ENCODE measurements around the gene HDAC9. TPM values are rescaled to one million over a fixed set of nuclear protein-coding genes. Genes with fewer than 3 reads are reported as not detected.

The HDAC9 gene
- total RNA-seq, 1 donor from 2014 or later: 28.6 TPM

DNA sequence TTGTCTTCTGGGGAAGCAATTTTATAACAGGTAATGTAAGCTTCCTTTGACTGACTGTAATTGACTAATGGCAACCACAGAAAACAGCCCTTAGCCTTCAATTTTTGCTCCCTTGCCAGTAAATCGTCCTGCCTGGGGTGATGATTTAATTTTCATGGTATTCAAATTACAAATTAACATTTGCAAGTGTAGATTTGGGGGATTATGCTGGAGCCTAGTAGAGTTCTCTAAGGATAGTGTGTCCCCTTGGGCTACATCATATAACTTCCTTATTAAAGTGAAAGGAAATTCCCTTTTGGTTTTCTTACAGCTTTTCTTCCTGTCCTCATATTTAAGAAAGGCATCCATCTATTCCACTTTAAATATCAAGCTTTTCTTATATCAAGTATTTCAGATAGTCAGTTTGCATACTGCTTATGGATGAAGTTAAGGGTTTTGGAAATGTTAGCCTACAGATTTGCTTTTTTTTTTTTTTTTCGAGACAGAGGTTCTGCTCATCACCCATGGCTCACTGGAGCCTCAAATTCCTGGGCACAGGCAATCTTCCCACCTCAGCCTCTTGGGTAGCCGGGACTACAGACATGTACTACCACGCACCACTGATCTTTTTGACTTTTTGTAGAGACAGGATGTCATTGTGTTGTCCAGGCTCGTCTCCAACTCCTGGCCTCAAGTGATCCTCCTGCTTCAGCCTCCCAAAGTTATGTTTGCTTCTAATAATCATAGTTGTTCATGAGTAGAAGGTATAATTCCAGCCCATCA is 35.9 kb upstream of the HDAC9 start:
- Mint-ChIP-seq H3K4me1 (peaks cover 6% of the 10 kb centered on the region), H3K27ac (no peak overlapping the region), H3K9me3 (no peaks in the 10 kb centered on the region), H3K27me3 (ENCODE audit: insufficient read depth, low read depth) (peaks cover 2% of the 10 kb centered on the region), H3K36me3 (no peaks in the 10 kb centered on the region), H3K4me3 (no peak overlapping the region)
- Histone ChIP-seq H3K27me3 (no peaks in the 10 kb centered on the region), H3K4me1 (no peaks in the 10 kb centered on the region), H3K9ac (no peak overlapping the region), H3F3A (ENCODE audit: low read depth) (no peaks in the 10 kb centered on the region), H3K36me3 (no peaks in the 10 kb centered on the region), H4K20me1 (ENCODE audit: low read depth) (no peaks in the 10 kb centered on the region), H3K4me3 (no peak overlapping the region), H3K27ac (no peak overlapping the region), H3K9me3 (ENCODE audit: low read depth) (no peaks in the 10 kb centered on the region), H2AFZ (replicated peaks) (no peak overlapping the region), H3K4me2 (no peak overlapping the region), H3K79me2 (ENCODE audit: low read depth) (no peaks in the 10 kb centered on the region)
- TF ChIP-seq EZH2 (IDR thresholded peaks at IDR 0.05) (no peak), CTCF (IDR thresholded peaks at IDR 0.05) (no peak), EZH2phosphoT487 (IDR thresholded peaks at IDR 0.05) (no peak)
- DNase-seq (ENCODE audit: low spot score): no peak

DNA sequence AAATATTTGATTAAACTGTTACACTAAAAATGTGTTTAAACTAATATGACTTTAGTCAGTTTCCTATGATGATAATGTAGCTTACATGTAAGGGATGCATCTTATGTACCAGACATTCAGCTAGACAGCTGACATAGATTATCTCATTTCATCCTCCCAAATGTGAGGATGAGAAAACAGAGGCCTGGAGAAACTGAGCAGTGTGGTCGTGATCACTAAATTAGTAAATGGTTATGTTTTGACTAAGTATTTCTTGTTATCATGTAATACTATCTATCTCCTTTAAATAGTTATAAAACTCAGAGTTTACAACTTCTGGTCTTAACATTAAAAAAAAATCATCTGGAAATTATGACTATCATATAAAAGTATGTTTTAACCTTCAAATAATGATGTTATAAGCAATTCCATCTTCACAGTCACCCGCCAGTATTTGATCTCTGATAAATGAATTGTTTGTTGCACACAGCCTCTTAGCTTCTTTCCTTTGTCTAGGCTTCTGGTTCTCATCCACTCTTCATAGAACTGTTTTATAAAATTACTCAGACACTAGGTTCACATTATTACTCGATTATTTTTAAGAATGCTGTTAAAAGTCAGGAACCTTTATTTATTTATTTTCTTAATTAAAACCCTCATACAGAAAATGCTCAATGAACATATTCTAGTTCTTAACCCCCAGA is 33.6 kb upstream of the HDAC9 start:
- no peak overlapping the region for H3K4me3 Mint-ChIP-seq
- H3K27me3 Mint-ChIP-seq (ENCODE audit: insufficient read depth, low read depth): peaks cover 2% of the 10 kb centered on the region
- H3K9me3 ChIP-seq (ENCODE audit: low read depth): no peaks in the 10 kb centered on the region
- H3K4me1 Mint-ChIP-seq: peaks cover 6% of the 10 kb centered on the region
- H3K36me3 Mint-ChIP-seq: no peaks in the 10 kb centered on the region
- no peak for DNase-seq (ENCODE audit: low spot score)
- H3K4me3 ChIP-seq: no peak overlapping the region
- H3K27ac ChIP-seq: no peak overlapping the region
- H3K4me1 ChIP-seq: no peaks in the 10 kb centered on the region
- H2AFZ ChIP-seq (replicated peaks): no peak overlapping the region
- H3F3A ChIP-seq (ENCODE audit: low read depth): no peaks in the 10 kb centered on the region
- no peaks in the 10 kb centered on the region for H4K20me1 ChIP-seq (ENCODE audit: low read depth)
- no peak overlapping the region for H3K27ac Mint-ChIP-seq
- no peaks in the 10 kb centered on the region for H3K27me3 ChIP-seq
- TF ChIP-seq EZH2 (IDR thresholded peaks at IDR 0.05): no peak
- TF ChIP-seq EZH2phosphoT487 (IDR thresholded peaks at IDR 0.05): no peak
- no peak for TF ChIP-seq CTCF (IDR thresholded peaks at IDR 0.05)
- no peaks in the 10 kb centered on the region for H3K9me3 Mint-ChIP-seq
- H3K79me2 ChIP-seq (ENCODE audit: low read depth): no peaks in the 10 kb centered on the region
- no peak overlapping the region for H3K4me2 ChIP-seq
- H3K9ac ChIP-seq: no peak overlapping the region
- no peaks in the 10 kb centered on the region for H3K36me3 ChIP-seq

DNA sequence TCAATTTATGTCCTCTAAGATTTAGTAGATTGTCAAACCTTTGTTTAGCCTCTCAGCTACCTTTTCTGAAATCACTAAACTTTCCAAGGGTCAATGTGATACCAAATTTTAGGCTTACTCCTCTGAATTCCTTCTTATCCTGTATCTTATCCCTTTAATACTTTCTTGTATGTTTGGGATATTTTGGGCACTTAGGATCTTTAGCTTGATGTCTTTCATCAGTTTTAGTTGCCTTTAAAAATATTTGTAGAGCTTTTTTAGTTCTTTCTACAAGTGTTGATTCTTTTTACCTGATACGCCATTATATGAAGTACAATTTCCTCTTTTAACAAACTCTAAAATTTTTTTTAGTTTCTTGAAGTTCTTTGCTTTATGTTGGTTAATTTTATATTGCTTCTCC is 30.7 kb upstream of the HDAC9 start:
- H3K27me3 ChIP-seq: no peaks in the 10 kb centered on the region
- H2AFZ ChIP-seq (replicated peaks): no peak overlapping the region
- H3K9ac ChIP-seq: no peak overlapping the region
- H4K20me1 ChIP-seq (ENCODE audit: low read depth): no peaks in the 10 kb centered on the region
- H3K4me1 ChIP-seq: no peaks in the 10 kb centered on the region
- no peaks in the 10 kb centered on the region for H3K9me3 ChIP-seq (ENCODE audit: low read depth)
- no peak overlapping the region for H3K27ac ChIP-seq
- no peaks in the 10 kb centered on the region for H3K36me3 Mint-ChIP-seq
- H3K36me3 ChIP-seq: no peaks in the 10 kb centered on the region
- H3K4me1 Mint-ChIP-seq: no peaks in the 10 kb centered on the region
- no peak for DNase-seq (ENCODE audit: low spot score)
- no peak overlapping the region for H3K4me2 ChIP-seq
- no peaks in the 10 kb centered on the region for H3K79me2 ChIP-seq (ENCODE audit: low read depth)
- H3K9me3 Mint-ChIP-seq: no peaks in the 10 kb centered on the region
- H3K27me3 Mint-ChIP-seq (ENCODE audit: insufficient read depth, low read depth): no peaks in the 10 kb centered on the region
- no peak overlapping the region for H3K4me3 Mint-ChIP-seq
- no peak overlapping the region for H3K4me3 ChIP-seq
- H3K27ac Mint-ChIP-seq: no peak overlapping the region
- H3F3A ChIP-seq (ENCODE audit: low read depth): no peaks in the 10 kb centered on the region
- TF ChIP-seq EZH2 (IDR thresholded peaks at IDR 0.05) (no peak), EZH2phosphoT487 (IDR thresholded peaks at IDR 0.05) (no peak), CTCF (IDR thresholded peaks at IDR 0.05) (no peak)
